Thymus (tissue), 11 donors: ENCODE data around the gene LTA. TPM values are rescaled to one million over a fixed set of nuclear protein-coding genes. Genes with fewer than 3 reads are reported as not detected.
A peak's percentile ranks its signal among the peaks of the same experiment; 100 is the strongest.
"Not testable (repeated sequence)": the region's sequence is repeated elsewhere in the genome, so short reads cannot be mapped to it uniquely, and the experiment has no call there.

Experiments
- DNase-seq, 9 donors: peaks; one replicate each; pipeline ENCODE4 v3.0.0-alpha.2; 2013; ENCODE audit warnings: low spot score in 9 of 9, low read depth in 6 of 9, missing footprints in 1 of 9
- H3K27ac ChIP-seq, 2 donors: one replicate each; pipeline ENCODE4 v1.5.1; 2013; ENCODE audit warnings: control low read depth in 1 of 2, low read depth in 1 of 2, low read length in 1 of 2, mild to moderate bottlenecking in 1 of 2, moderate library complexity in 1 of 2
- H3K27me3 ChIP-seq, 2 donors: one replicate each; pipeline ENCODE4 v1.5.1; 2013; ENCODE audit warnings: low read length in 1 of 2; ENCODE audit not compliant: control insufficient read depth in 2 of 2, insufficient read depth in 1 of 2
- H3K36me3 ChIP-seq, 2 donors: one replicate each; pipeline ENCODE4 v1.5.1; 2013; ENCODE audit warnings: low read length in 1 of 2, mild to moderate bottlenecking in 1 of 2, moderate library complexity in 1 of 2; ENCODE audit not compliant: control insufficient read depth in 2 of 2, insufficient read depth in 2 of 2
- H3K4me1 ChIP-seq, 2 donors: one replicate each; pipeline ENCODE4 v1.5.1; 2013; ENCODE audit warnings: low read length in 2 of 2; ENCODE audit not compliant: control insufficient read depth in 2 of 2, insufficient read depth in 2 of 2
- H3K4me3 ChIP-seq, 2 donors: one replicate each; pipeline ENCODE4 v1.5.1; 2013; ENCODE audit warnings: low read length in 2 of 2, control low read depth in 1 of 2, mild to moderate bottlenecking in 1 of 2
- H3K9me3 ChIP-seq, 2 donors: one replicate each; pipeline ENCODE4 v1.5.1; 2013; ENCODE audit warnings: low read length in 1 of 2, mild to moderate bottlenecking in 1 of 2; ENCODE audit not compliant: control insufficient read depth in 2 of 2, insufficient read depth in 1 of 2
- WGBS: extraction: QIAGEN DNeasy Blood & Tissue Kit; methylation state at CpG from one replicate; pipeline ENCODE4 v1.1.7; 2013; 5-methylcytosine and 5-hydroxymethylcytosine counted together
- polyA plus RNA-seq: library from polyadenylated mRNA; stranded (reverse); fragments of 200-250 nt; gene quantifications from one replicate; pipeline ENCODE4 v1.2.3, GENCODE V29; 2013
- total RNA-seq: library from RNA; stranded (reverse); fragments of 120-200 nt; gene quantifications from one replicate; pipeline ENCODE4 v1.2.4, GENCODE V29; 2013
- donor health status: healthy.

The LTA gene
- total and polyA plus RNA-seq, 2 donors: 2.2 to 8.9 TPM

GRCh38 chr6:31547727-31548543 is 24.2 kb upstream of the LTA start:
- no peak for DNase-seq
- Histone ChIP-seq H3K27me3 (no peaks in the 10 kb centered on the region), H3K36me3 (peaks cover 13 to 14% of the 10 kb centered on the region in 2 donors), H3K4me3 (peak overlapping the region; percentile 53 to 63), H3K4me1 (peaks cover 8 to 34% of the 10 kb centered on the region in 2 donors), H3K27ac (peak overlapping the region; percentile 84 to 87), H3K9me3 (no peaks in the 10 kb centered on the region)
- WGBS: 86% methylated on average over 24 of the region's 24 CpGs

DNA sequence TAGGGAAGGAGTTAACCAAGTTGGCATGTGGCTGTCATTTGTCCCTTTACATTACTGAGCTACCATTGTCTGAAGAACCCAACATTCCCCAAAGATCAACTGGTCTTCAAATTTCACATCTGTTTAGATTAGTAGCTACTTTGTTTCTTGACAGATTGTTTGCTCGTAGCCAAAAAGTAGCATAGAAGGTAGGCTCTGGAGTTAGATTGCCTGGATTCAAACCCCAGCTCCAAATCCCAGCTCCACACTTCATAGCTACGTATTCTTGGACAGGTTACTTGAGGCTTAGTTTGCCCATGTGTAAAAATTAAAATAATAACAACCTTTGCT is 23.6 kb upstream of the LTA start:
- WGBS: 97% methylated on average over 2 of the region's 2 CpGs
- Histone ChIP-seq H3K4me1 (peaks cover 7 to 31% of the 10 kb centered on the region in 2 donors), H3K4me3 (no peak overlapping the region), H3K27me3 (no peaks in the 10 kb centered on the region), H3K27ac (peak overlapping the region in 1 of 2 donors; percentile 87), H3K9me3 (no peaks in the 10 kb centered on the region), H3K36me3 (peaks cover 13 to 20% of the 10 kb centered on the region in 2 donors)
- DNase-seq: no peak

DNA sequence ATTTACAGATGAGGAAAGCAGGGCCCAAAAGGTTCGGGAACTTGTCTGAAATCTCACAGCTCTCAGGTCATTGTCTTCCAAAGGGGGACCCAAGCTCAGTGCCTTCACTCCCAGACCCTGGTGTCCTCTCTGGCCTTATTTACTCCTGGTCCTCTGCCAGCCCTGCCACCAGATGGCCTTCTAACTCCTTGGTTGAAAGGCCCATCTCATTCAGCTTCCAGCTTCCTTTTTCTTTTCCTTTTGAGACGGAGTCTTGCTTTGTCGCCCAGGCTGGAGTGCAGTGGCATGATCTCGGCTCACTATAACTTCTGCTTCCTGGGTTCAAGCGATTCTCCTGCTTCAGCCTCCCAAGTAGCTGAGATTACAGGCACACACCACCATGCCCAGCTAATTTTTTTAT is 20.7 kb upstream of the LTA start:
- peaks cover 13 to 26% of the 10 kb centered on the region in 2 donors for H3K36me3 ChIP-seq
- peaks cover 13 to 34% of the 10 kb centered on the region in 2 donors for H3K4me1 ChIP-seq

GRCh38 chr6:31556307-31556706 is 15.8 kb upstream of the LTA start:
- peaks cover 7 to 36% of the 10 kb centered on the region in 2 donors for H3K36me3 ChIP-seq
- 10% methylated on average over 3 of the region's 3 CpGs for WGBS
- H3K27ac ChIP-seq: peak overlapping the region; percentile 74 to 75

More for the DNA sequence above, 20.7 kb upstream of the LTA start:
- H3K9me3 ChIP-seq, H3K27ac ChIP-seq, H3K4me3 ChIP-seq, H3K27me3 ChIP-seq: not testable (repeated sequence)
- peak in 4 of 9 donors; percentile 56 to 88 (median 72) for DNase-seq
- WGBS: 27% methylated on average over 5 of the region's 5 CpGs

DNA sequence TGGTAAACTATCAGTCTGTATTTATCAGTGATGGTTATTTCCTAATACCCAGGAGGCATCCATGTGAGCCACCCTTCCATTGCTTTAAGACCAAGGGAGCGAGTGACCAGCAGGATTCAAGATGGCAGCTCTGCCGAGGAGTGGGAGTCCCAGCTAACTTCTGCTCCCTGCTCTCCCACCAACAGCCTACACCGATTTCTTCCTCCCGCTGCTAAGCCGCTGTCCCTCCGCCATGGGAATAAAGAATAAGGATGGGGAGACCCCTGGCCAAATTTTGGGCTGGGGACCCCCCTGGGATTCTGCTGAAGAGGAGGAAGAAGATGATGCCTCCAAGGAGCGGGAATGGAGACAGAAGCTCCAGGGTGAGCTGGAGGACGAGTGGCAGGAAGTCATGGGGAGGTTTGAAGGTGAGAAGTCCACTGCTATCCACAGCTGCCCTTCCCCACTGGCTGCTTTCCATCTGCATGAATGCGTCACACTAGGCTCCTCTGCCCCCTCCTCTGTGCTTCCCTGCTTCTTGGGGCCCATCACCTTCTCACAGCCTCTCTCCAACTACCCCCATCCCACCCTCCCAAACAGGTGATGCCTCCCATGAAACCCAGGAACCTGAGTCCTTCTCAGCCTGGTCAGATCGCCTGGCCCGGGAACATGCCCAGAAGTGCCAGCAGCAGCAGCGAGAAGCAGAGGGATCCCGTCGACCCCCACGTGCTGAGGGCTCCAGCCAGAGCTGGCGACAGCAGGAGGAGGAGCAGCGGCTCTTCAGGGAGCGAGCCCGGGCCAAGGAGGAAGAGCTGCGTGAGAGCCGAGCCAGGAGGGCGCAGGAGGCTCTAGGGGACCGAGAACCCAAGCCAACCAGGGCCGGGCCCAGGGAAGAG is 14.4 kb upstream of the LTA start:
- no peak overlapping the region for H3K4me3 ChIP-seq
- H3K9me3 ChIP-seq: no peaks in the 10 kb centered on the region
- peaks cover 7 to 34% of the 10 kb centered on the region in 2 donors for H3K36me3 ChIP-seq
- 70% methylated on average over 24 of the region's 24 CpGs for whole genome bisulfite sequencing
- H3K4me1 ChIP-seq: peaks cover 43 to 61% of the 10 kb centered on the region in 2 donors
- H3K27ac ChIP-seq: peak overlapping the region; percentile 71 to 85
- DNase-seq: no peak
- H3K27me3 ChIP-seq: no peaks in the 10 kb centered on the region

More at GRCh38 chr6:31556307-31556706, 15.8 kb upstream of the LTA start:
- no peak overlapping the region for H3K4me3 ChIP-seq
- H3K27me3 ChIP-seq: no peaks in the 10 kb centered on the region
- no peaks in the 10 kb centered on the region for H3K9me3 ChIP-seq
- DNase-seq: peak in 1 of 9 donors; percentile 74
- H3K4me1 ChIP-seq: peaks cover 43 to 61% of the 10 kb centered on the region in 2 donors

GRCh38 chr6:31558318-31558625 is 13.8 kb upstream of the LTA start:
- 69% methylated on average over 8 of the region's 8 CpGs for WGBS
- peaks cover 7 to 31% of the 10 kb centered on the region in 2 donors for H3K36me3 ChIP-seq
- no peaks in the 10 kb centered on the region for H3K27me3 ChIP-seq
- H3K27ac ChIP-seq: peak overlapping the region; percentile 71 to 85
- peaks cover 43 to 61% of the 10 kb centered on the region in 2 donors for H3K4me1 ChIP-seq
- H3K9me3 ChIP-seq: no peaks in the 10 kb centered on the region
- peak overlapping the region in 1 of 2 donors; percentile 21 for H3K4me3 ChIP-seq
- DNase-seq: no peak

- peak overlapping the region; percentile 3 to 21 for H3K4me3 ChIP-seq
- DNase-seq: peak in 5 of 9 donors; percentile 66 to 86 (median 68)
- no peaks in the 10 kb centered on the region for H3K9me3 ChIP-seq
- WGBS: 5% methylated on average over 14 of the region's 14 CpGs
- H3K4me1 ChIP-seq: peaks cover 43 to 61% of the 10 kb centered on the region in 2 donors
- peaks cover 7 to 27% of the 10 kb centered on the region in 2 donors for H3K36me3 ChIP-seq
- peak overlapping the region; percentile 71 to 85 for H3K27ac ChIP-seq
- H3K27me3 ChIP-seq: no peaks in the 10 kb centered on the region
Measured at GRCh38 chr6:31558631-31559500, 13.2 kb upstream of the LTA start.

DNA sequence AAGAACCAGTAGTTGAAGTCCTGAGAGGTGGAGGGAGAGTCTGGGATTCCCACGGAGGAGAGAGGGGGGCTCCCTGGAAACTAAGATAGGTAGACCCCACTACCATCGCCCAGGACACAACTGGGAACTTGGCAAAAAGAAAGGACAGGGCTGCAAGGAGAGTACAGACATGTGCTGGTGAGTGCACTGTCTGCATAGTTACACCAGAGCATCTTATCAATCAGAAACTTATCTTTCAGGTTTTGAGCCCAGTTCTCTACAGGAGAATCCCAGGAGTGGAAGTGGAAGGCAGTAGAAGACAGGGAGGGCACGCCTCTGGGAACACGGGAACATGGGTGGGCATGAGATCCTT is 12.5 kb upstream of the LTA start:
- H3K27ac ChIP-seq: peak overlapping the region; percentile 6 to 85
- H3K27me3 ChIP-seq: no peaks in the 10 kb centered on the region
- no peak overlapping the region for H3K4me3 ChIP-seq
- peaks cover 7 to 23% of the 10 kb centered on the region in 2 donors for H3K36me3 ChIP-seq
- no peak for DNase-seq
- 26% methylated on average over 4 of the region's 4 CpGs for WGBS
- H3K9me3 ChIP-seq: no peaks in the 10 kb centered on the region
- H3K4me1 ChIP-seq: peaks cover 43 to 61% of the 10 kb centered on the region in 2 donors
